Measurements from ENCODE around the gene BRSK1.

DNA sequence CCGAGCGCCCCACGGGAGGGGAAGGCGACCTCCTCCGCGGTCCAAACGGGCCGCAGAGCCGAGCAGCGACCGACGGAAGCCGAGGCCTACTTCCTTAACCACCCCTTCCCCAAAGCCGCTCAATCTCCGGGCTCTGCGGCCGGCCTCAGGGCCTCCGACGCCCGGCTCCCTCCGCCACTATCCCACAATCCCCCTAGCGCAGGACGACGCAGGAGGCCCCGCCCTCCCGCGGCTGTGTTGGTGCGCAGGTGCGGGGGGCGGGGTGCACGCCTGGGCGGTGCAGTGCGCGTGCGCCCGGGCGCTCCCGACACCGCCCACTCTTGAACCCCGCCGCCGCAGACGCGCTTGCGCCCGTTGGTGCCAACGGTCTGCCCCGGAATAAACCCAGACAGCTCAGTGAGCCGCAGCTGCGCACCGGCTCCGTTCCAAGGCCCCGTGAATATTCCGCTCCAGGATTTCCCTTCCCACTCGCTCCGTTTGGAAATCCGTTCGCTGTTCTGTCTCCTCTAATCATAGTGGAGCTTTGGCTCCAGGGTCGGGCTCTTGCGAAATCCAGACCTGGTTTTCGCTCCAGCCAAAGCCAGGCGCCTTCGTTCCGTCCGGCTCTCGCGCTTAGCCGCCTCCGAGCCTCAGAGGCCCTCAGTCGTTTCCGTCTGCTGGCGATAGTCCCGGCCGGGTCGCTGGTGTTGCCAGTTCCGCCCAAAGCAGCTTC is 24.8 kb upstream of the BRSK1 start, which contains the start of gene PPP6R1:
- TF ChIP-seq EZH2 (IDR thresholded peaks at IDR 0.05; ENCODE audit: insufficient read depth, poor library complexity, severe bottlenecking): no peak
- no peak for TF ChIP-seq EZH2phosphoT487 (IDR thresholded peaks at IDR 0.05; ENCODE audit: insufficient read depth, low read depth)
